ENCODE data around the gene RNASE3.

- no peak for TF ChIP-seq CTCF (IDR thresholded peaks at IDR 0.05; ENCODE audit: extremely low read depth in 1 of 2, insufficient read depth in 1 of 2, low read depth in 1 of 2, low read length in 2 of 2)
- no peak for TF ChIP-seq EZH2 (IDR thresholded peaks at IDR 0.05; ENCODE audit: borderline replicate concordance, low read depth, low read length, severe bottlenecking)
- no peak for TF ChIP-seq POLR2AphosphoS5 (IDR thresholded peaks at IDR 0.05; ENCODE audit: insufficient read depth, low read depth, low read length)
- TF ChIP-seq MAX (IDR thresholded peaks at IDR 0.05; ENCODE audit: insufficient read depth, insufficient read length) = no peak
- TF ChIP-seq POLR2A (IDR thresholded peaks at IDR 0.05; ENCODE audit: low read depth, low read length) = no peak
These were observed 38.1 kb upstream of the RNASE3 start for GRCh38 chr14:20853042-20853441.
